ENCODE data around the gene MANF. TPM values are rescaled to one million over a fixed set of nuclear protein-coding genes. Genes with fewer than 3 reads are reported as not detected.

MANF gene
- total and polyA plus RNA-seq, 2 experiments from 2014 or later = 55.6 to 163 TPM

- H3K4me3 ChIP-seq = no peak overlapping the region
- H3K27ac ChIP-seq = no peak overlapping the region
- TF ChIP-seq CTCF (IDR thresholded peaks at IDR 0.05; ENCODE audit: low read depth, low read length) = no peak
- H3K27me3 ChIP-seq = no peaks in the 10 kb centered on the region
- no peak for DNase-seq (ENCODE audit: low read depth in 1 of 2, low spot score in 1 of 2)
- no peaks in the 10 kb centered on the region for H3K4me1 ChIP-seq (ENCODE audit: low read depth)
- no peaks in the 10 kb centered on the region for H3K9me3 ChIP-seq (ENCODE audit: low read depth)
- H3K36me3 ChIP-seq = no peaks in the 10 kb centered on the region
Measured at GRCh38 chr3:51354172-51354571, 30.9 kb upstream of the MANF start.

GRCh38 chr3:51354731-51355615 is 30.1 kb upstream of the MANF start:
- no peak for DNase-seq (ENCODE audit: low read depth in 1 of 2, low spot score in 1 of 2)
- Histone ChIP-seq H3K4me1 (ENCODE audit: low read depth) (no peaks in the 10 kb centered on the region), H3K27me3 (no peaks in the 10 kb centered on the region), H3K36me3 (no peaks in the 10 kb centered on the region), H3K9me3 (ENCODE audit: low read depth) (no peaks in the 10 kb centered on the region), H3K4me3 (no peak overlapping the region), H3K27ac (no peak overlapping the region)
- TF ChIP-seq CTCF (IDR thresholded peaks at IDR 0.05; ENCODE audit: low read depth, low read length) = no peak

GRCh38 chr3:51355891-51356578 is 29.1 kb upstream of the MANF start:
- no peaks in the 10 kb centered on the region for H3K4me1 ChIP-seq (ENCODE audit: low read depth)
- H3K9me3 ChIP-seq (ENCODE audit: low read depth) = no peaks in the 10 kb centered on the region
- no peak overlapping the region for H3K27ac ChIP-seq
- TF ChIP-seq CTCF (IDR thresholded peaks at IDR 0.05; ENCODE audit: low read depth, low read length) = no peak
- DNase-seq (ENCODE audit: low read depth in 1 of 2, low spot score in 1 of 2) = no peak
- no peaks in the 10 kb centered on the region for H3K27me3 ChIP-seq
- H3K4me3 ChIP-seq = no peak overlapping the region
- H3K36me3 ChIP-seq = no peaks in the 10 kb centered on the region

- H3K27ac ChIP-seq = no peak overlapping the region
- H3K4me3 ChIP-seq = no peak overlapping the region
- no peaks in the 10 kb centered on the region for H3K9me3 ChIP-seq (ENCODE audit: low read depth)
- no peak for DNase-seq (ENCODE audit: low read depth in 1 of 2, low spot score in 1 of 2)
- no peak for TF ChIP-seq CTCF (IDR thresholded peaks at IDR 0.05; ENCODE audit: low read depth, low read length)
- H3K4me1 ChIP-seq (ENCODE audit: low read depth) = no peaks in the 10 kb centered on the region
- no peaks in the 10 kb centered on the region for H3K27me3 ChIP-seq
- H3K36me3 ChIP-seq = no peaks in the 10 kb centered on the region
Measured at GRCh38 chr3:51357856-51358255, 27.2 kb upstream of the MANF start.

- no peaks in the 10 kb centered on the region for H3K9me3 ChIP-seq (ENCODE audit: low read depth)
- DNase-seq (ENCODE audit: low read depth in 1 of 2, low spot score in 1 of 2) = no peak
- H3K4me1 ChIP-seq (ENCODE audit: low read depth) = no peaks in the 10 kb centered on the region
Measured at GRCh38 chr3:51358981-51359380, 26.1 kb upstream of the MANF start.

More at GRCh38 chr3:51358981-51359380, 26.1 kb upstream of the MANF start:
- no peaks in the 10 kb centered on the region for H3K27me3 ChIP-seq
- no peaks in the 10 kb centered on the region for H3K36me3 ChIP-seq
- no peak overlapping the region for H3K4me3 ChIP-seq
- no peak overlapping the region for H3K27ac ChIP-seq
- no peak for TF ChIP-seq CTCF (IDR thresholded peaks at IDR 0.05; ENCODE audit: low read depth, low read length)

Data from cardiac muscle cell (in vitro differentiated cells and primary cell).